ENCODE data around the gene KIAA1328. TPM values are rescaled to one million over a fixed set of nuclear protein-coding genes. Genes with fewer than 3 reads are reported as not detected.

The KIAA1328 gene
- total and polyA plus RNA-seq, 9 of the 15 experiments (the other 6 are each of a cell fraction or from before 2014, with no cell fraction given) = 4.0 to 8.6 (median 7.4) TPM

DNA sequence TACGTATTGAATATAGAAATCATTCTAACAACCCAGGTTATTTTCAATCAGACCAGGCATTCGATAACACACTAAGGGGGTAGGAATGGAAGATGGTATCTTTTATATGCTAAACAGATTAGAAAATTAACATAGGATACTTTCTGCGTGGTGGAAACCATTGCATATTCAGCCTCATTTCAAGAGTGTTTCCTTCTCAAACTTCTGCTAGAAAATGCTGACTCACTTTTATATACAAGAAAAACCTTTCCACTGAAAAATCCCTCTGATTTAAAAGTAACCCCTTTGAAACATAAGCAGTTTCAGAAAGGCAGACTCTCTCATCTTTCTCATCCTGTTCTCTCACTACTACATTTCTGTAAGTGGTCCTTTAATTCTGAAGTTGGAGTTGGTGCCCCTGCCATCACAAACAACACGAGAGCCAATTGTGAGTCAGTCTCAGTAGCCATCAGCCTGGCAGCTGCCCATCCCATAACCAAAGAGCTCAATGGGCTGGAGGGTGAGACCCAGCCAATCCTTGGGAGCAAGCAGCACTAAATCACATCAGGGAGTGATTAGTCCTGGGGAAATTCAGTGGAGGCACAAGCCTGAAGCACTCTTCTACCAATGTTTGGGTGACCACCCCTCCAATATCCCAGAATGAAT, 393.5 kb downstream of the KIAA1328 start:
- Histone ChIP-seq H3K4me3 (no peak overlapping the region), H3K27me3 (ENCODE audit: control insufficient read depth in 2 of 2, insufficient read depth in 2 of 2, low read length in 2 of 2) (no peaks in the 10 kb centered on the region), H3K36me3 (ENCODE audit: control insufficient read depth, insufficient read depth, low read length) (no peaks in the 10 kb centered on the region), H3K9me1 (ENCODE audit: control insufficient read depth, insufficient read depth, low read length) (no peaks in the 10 kb centered on the region), H3K9ac (ENCODE audit: insufficient read depth in 1 of 2, low read depth in 2 of 2, low read length in 2 of 2) (no peak overlapping the region), H3K9me3 (replicated peaks; ENCODE audit: control insufficient read depth, insufficient read depth, low read depth, low read length) (no peaks in the 10 kb centered on the region), H4K20me1 (replicated peaks; ENCODE audit: control insufficient read depth, insufficient read depth, low read length) (no peaks in the 10 kb centered on the region), H3K27ac (ENCODE audit: extremely low read depth, low read depth, low read length) (no peak overlapping the region; the same call in 2 of the 3 replicates), H2AFZ (ENCODE audit: low read depth, low read length) (no peak overlapping the region), H3K4me2 (ENCODE audit: insufficient read depth, low read length) (no peak overlapping the region), H3K79me2 (ENCODE audit: control insufficient read depth, insufficient read depth, low read length) (no peaks in the 10 kb centered on the region), H3K4me1 (replicated peaks in 1 of 2; ENCODE audit: control insufficient read depth in 2 of 2, insufficient read depth in 2 of 2, low read length in 2 of 2) (no peaks in the 10 kb centered on the region)
- intact Hi-C loops (cut with micrococcal nuclease) (no loop called here), in situ Hi-C loops (cut with MboI) (no loop called here)
- DNase-seq (ENCODE audit: extremely low read depth in 1 of 4, low spot score in 3 of 4) (no peak), FAIRE-seq (no peak), ATAC-seq (no peak)
- no peak for TF ChIP-seq HMGXB4 (CRISPR knock-in tag; IDR thresholded peaks at IDR 0.05)
- peak; percentile 43; the same call in 1 of the 2 replicates for TF ChIP-seq NFE2L1 (tag; IDR thresholded peaks at IDR 0.05; ENCODE audit: borderline replicate concordance, low read depth)
- TF ChIP-seq MBD2 (IDR thresholded peaks at IDR 0.05; ENCODE audit: borderline replicate concordance, low read depth) = no peak
- TF ChIP-seq ZNF316 (IDR thresholded peaks at IDR 0.05) = peak; percentile 87
- TF ChIP-seq NFXL1 (CRISPR knock-in tag; IDR thresholded peaks at IDR 0.05) = peak; percentile 17; the same call in 1 of the 2 replicates
- peak; percentile 73 for TF ChIP-seq MAFF (IDR thresholded peaks at IDR 0.05; ENCODE audit: low read length)
- peak; percentile 64 for TF ChIP-seq MAFK (IDR thresholded peaks at IDR 0.05; ENCODE audit: low read length)
- TF ChIP-seq ZNF384 (IDR thresholded peaks at IDR 0.05; ENCODE audit: low read depth, low read length) = no peak
- TF ChIP-seq, protein P1, sequence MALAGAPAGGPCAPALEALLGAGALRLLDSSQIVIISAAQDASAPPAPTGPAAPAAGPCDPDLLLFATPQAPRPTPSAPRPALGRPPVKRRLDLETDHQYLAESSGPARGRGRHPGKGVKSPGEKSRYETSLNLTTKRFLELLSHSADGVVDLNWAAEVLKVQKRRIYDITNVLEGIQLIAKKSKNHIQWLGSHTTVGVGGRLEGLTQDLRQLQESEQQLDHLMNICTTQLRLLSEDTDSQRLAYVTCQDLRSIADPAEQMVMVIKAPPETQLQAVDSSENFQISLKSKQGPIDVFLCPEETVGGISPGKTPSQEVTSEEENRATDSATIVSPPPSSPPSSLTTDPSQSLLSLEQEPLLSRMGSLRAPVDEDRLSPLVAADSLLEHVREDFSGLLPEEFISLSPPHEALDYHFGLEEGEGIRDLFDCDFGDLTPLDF (CRISPR knock-in tag; IDR thresholded peaks at IDR 0.05) = no peak
- no peak for TF ChIP-seq TAF9B (IDR thresholded peaks at IDR 0.05; ENCODE audit: partially characterized antibody)
- peak; percentile 84 for TF ChIP-seq C11orf30 (IDR thresholded peaks at IDR 0.05; ENCODE audit: low read depth)
- peak; percentile 54 for TF ChIP-seq NFE2 (IDR thresholded peaks at IDR 0.05; ENCODE audit: low read depth)
- TF ChIP-seq MAFG (tag; conservative IDR thresholded peaks at IDR 0.05) = peak; percentile 84
- BruUV-seq (replicated peaks) = no TSS peak
- CTCF ChIA-PET (ENCODE audit: low intra/inter-chr PET ratio) = no interaction called here
- WGBS (ENCODE audit: insufficient coverage, low coverage, missing lambda C conversion rate) = 12% methylated on average over 4 of the region's 4 CpGs
- POLR2A ChIA-PET = no interaction called here

Measured in K562 (cell line).